ENCODE measurements around the gene ABCC2.
"Not testable (repeated sequence)": the region's sequence is repeated elsewhere in the genome, so short reads cannot be mapped to it uniquely, and the experiment has no call there.

ABCC2 gene

DNA sequence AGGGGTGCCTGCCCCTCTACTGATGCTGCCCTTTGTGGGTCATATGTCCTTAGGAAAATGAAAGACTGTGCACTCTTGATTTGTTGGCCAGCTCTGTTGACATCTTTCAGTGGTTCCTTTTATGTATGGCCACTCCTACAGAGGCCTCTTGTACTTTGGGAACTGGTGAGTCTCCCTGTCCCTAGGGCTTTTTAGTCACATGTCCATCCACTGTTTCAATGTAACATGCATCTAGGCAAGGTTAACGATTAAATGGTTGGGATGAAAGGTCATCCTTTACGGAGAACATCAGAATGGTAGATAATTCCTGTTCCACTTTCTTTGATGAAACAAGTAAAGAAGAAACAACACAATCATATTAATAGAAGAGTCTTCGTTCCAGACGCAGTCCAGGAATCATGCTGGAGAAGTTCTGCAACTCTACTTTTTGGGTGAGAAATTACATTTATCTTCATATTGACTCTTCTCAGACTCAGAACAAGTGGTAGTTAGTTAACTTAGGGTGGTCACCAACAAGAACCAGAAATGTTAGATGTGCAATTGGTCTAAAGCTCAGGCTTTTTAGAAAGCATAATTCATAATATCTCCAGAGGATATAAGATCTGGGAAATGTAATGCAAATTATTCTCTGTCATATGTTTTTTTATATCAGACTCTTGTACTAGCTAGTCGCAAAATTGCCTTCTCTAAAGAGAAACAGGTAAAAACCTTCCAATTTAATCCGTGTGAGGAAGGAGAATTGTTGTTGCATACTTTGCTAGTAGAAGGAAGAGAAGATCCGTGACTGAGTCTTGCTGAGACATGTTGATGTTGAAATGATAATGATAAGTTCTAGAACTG lies at the start of gene ABCC2:
ABCC2 (plus strand) TSS at position 194 of the 840 bp plus-strand sequence; CDS start at position 399, 205 bp downstream.
- DNase-seq (ENCODE audit: low read depth, low spot score), result no peak

DNA sequence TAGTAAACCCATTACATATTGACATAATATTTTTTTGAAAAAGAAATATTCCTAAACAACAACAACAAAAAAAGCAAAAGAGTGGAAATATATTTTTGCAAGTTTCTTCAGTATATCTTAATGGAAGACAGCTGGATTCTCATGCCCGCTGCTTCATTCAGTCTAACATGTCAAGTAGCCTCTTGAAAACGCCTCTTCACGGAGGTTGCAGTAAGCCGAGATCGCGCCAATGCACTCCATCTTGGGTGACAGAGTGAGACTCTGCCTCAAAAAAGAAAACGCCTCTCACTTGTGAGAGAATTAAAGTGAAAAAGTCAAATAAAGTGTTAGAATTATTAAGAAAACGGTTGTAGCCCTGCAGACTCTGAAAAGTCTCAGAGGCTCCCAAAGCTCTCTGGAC lies 49.1 kb upstream of the ABCC2 start:
- no peak for DNase-seq (ENCODE audit: low read depth, low spot score)

DNA sequence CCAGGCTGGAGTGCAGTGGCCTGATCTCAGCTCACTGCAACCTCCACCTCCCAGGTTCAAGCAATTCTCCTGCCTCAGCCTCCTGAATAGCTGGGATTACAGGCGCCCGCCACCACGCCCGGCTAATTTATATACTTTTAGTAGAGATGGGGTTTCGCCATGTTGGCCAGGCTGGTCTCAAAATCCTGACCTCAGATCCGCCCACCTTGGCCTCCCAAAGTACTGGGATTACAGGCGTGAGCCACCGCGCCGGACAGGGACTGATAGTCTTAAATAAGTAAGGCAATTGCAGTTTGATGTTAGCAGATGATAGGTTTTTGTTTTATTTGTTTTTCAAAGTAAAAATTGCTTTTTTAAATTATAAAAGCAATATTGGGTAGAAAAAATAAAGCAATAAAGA lies 48.3 kb upstream of the ABCC2 start:
- not testable (repeated sequence) for DNase-seq (ENCODE audit: low read depth, low spot score)

DNA sequence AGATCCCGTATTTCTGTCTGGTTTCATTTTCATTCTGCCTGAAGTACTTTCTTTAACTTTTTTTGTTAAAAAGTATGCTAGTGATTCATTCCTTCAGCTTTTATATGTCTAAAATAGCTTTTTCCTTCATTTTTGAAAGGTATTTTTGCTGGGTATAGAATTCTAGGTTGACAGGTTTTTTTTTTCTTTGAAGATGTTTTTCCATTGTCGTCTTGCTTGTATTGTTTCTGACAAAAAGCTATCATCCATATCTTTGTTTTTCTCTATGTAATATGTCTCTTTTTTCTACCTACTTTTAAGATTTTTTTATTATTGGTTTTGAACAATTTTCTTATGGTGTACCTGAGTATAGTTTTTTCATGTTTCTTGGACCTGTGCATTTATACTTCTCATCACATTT lies 42.2 kb upstream of the ABCC2 start:
- DNase-seq (ENCODE audit: low read depth, low spot score), result no peak

DNA sequence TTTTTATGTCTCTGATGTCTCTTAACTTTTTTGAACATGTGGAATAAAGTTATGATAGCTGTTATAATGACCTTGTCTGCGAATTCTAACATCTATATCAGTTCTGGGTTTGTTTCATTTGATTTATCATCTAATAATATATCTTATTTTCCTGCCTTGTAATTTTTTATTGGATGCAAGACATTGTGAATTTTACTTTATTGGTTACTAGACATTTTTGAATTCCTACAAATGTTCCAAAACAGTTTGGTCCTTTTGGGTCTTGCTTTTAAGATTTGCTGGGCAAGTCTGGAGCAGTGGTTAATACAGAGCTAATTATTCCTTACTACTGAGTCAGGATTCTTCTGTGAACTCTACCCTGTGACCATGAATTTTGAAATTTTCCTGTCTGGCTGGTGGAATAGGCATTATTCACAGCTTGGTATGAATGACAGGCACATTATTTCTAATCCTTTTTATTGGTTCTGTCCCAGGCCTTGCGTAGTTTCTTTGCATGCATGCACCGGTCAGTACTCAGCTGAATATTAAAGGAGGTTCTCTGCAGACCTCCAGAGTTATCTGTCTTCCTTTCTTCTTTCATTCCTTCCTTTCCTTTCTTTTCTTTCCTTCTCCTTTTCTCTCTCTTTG lies 41.4 kb upstream of the ABCC2 start:
- DNase-seq (ENCODE audit: low read depth, low spot score), result no peak

DNA sequence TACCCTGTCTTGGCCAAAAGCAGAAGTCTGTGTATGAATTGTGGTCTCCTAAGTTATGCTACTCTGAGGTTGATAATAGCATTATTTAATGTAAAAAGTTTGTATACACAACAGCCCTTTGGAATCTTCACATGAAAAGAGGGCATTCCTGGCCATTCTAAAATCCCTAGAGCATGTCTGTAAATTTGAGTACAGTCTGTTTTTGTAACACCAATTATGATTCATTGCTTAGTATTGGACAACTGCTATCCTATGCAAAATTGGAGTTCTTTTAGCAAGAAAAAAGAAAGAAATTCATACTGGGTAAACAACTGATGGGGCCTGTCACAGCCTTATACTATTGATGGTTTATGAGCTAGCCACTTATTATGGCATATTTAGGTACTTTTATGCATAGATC lies 40.2 kb upstream of the ABCC2 start:
- no peak for DNase-seq (ENCODE audit: low read depth, low spot score)

DNA sequence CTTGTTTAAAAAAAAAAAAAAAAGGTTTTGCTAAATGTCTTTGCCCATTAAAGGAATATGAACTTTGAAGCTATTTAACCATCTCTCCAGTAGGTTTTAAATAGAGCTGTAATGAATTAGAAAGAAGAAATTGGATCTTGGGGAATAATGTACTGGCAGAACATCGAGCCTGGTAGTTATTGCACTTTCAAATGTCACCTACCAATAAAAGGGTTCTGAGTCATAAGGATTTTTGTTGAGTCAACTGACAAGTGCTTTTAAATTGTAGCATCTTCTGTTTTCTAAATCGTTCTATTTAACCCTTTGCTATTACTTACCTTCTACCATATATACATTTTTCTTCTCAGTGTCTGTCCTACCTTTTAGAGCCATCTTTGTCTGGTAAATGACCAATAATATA lies 39.7 kb upstream of the ABCC2 start:
- DNase-seq (ENCODE audit: low read depth, low spot score), result no peak

DNA sequence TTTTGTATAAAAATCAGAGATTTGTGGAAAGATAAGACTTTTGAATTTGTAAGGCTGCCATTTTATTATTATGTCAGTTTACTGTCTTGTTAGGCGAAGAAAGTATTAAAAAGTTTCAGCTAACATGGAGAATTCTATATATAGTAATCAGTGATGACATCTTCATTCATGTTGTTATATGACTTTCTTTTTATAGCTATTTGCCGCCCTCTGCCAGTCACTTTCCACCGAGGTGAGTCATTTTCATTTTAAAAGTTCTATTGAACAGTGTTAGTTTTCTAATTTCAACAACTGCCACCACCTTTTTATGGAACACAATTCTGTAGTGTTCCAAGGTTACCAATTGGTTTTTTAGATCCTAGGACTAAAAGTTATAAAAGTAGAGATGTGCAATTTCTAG lies 38.6 kb upstream of the ABCC2 start:
- no peak for DNase-seq (ENCODE audit: low read depth, low spot score)

DNA sequence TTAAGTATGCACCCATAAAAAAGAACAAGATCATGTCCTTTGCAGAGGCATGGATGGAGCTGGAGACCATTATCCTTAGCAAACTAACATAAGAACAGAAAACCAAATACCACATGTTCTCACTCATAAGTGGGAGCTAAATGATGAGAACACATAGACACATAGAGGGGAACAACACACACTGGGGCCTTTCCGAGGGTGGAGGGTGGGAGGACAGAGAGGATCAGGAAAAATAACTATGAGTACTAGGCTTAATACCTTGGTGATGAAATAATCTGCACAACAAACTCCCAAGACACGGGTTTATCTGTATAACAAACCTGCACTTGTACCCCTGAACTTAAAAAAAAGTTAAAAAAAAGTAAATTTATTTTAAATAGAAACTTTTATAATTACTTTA lies 36.3 kb upstream of the ABCC2 start:
- not testable (repeated sequence) for DNase-seq (ENCODE audit: low read depth, low spot score)

DNA sequence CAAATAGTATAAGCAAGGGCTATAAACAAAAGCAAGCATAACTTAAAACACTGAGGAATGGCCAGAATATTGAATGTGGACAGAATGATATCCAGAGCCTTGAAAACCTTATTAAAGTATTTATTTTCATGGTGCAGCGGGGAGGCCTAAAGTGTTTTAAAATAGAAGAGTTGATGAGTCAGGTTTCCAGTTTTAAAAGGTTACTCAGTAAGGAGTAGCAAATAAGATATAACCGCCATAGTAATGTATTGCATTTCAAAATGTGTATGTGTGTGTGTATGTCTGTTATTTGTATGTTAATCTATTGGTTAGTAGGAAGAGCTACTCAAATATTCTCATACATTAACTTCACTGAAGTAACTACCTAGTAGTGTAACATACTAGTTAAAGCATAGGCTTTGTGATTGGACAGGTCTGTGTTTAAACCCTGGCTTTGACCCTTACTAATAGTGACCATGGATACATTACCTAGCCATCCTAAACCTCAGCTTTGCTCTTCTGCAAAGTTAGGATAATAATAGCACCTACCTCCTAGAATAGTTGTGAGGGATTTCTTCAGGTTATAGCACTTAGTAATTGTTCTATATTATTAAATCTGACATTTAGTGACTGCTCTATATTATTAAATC lies 33.5 kb upstream of the ABCC2 start:
- no peak for DNase-seq (ENCODE audit: low read depth, low spot score)

DNA sequence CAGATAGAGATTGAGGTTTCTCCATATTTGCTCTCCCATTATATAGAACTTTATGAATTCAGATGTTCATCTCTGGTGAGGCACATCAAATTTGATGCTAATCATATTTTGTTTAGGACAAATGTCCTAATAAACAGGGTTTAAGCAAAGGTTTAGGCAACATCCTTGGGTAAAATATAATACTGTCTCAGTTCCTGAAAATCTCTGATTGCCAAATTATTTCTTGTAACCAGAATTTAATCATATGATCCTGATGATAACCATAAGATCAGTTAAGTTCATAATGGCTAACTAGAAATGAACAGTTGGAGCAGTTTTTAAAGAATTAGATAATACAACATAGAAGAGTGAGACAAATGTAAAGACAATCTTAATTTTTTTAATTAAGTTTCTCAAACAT lies 31.8 kb upstream of the ABCC2 start:
- no peak for DNase-seq (ENCODE audit: low read depth, low spot score)

DNA sequence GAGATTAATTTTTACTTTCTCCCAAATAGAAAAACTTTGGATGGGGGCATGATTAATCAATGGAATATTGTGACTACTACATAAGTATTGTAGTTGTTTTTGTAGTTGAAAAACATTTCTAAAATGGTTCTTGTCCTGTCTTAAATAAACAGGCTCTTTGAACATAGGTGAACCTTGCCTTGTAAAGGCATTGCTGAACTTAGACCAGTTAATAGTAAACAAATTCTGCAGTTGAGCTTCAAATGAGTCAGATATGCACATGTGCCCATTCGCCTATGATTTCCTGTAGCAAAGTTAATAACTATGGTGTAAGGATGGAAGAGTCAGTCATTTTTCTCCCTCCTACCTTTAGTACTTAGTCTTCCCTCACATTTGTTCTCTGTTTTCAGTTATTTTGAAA lies 27.8 kb upstream of the ABCC2 start:
- no peak for DNase-seq (ENCODE audit: low read depth, low spot score)

DNA sequence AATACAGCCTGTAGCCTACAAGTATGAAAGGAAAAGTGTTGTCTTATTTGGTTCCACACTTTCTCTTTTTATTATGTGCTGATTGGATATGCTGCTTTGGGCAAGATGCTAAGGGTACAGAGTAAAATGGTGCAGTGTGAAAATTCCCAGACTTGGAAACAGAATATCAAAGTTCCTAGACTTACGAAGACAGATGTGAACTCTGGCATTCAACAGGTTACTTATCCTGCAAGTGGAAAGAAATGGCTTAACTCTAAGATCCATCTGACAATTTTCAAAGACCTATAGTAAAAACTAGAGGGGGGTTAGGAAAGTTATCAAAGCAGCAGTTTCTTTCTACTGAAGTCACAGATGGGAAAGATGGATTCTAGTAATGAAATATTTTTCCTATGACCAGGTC lies 26.3 kb upstream of the ABCC2 start:
- no peak for DNase-seq (ENCODE audit: low read depth, low spot score)

DNA sequence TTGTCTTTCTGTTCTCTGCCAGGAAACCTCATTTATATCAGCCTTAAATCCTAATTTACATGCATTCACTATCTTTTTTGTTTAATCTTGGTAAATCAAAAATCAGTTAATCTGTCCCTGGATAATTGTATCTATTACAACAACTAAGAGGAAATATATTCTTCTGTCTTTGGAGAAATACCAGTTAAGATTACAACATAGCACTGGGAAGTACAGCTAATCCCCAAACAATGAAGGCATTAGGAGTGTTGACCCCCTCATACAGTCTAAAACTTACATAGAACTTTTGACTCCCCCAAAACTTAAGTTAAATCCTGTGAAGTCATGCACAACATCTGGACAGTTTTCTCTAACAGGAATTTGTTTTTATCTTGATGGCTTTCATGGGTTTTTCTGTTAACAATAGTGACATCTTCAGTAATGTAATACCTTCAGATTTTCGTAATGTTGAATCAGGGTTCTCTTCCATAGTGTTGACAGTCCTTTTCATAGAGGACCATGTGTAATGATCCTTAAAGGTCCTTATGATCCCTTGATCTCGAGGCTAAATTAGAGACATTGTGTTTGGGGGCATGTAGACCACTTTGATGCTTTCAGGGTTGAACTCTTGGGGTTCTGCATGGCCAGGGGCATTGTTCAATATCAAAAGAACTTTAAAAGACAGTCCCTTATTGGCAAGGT lies 24.1 kb upstream of the ABCC2 start:
- DNase-seq (ENCODE audit: low read depth, low spot score), result no peak

DNA sequence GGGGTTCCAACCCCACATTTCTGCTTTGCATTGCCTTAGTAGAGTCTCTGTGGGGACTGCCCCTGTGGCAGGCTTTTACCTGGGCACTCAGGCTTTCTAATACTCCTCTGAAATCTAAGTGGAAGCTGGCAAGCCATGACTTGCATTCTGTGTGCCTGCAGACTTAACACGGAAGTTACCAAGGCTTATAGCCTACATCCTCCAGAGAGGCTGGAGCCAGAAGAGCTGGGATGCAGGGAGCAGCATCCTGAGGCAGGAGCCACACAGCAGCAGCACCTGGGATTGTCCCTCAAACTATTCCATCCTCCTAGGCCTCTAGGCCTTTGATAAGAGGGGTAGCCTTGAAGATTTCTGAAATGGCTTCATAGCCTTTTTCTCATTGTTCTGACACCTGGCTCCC lies 22.1 kb upstream of the ABCC2 start:
- no peak for DNase-seq (ENCODE audit: low read depth, low spot score)

DNA sequence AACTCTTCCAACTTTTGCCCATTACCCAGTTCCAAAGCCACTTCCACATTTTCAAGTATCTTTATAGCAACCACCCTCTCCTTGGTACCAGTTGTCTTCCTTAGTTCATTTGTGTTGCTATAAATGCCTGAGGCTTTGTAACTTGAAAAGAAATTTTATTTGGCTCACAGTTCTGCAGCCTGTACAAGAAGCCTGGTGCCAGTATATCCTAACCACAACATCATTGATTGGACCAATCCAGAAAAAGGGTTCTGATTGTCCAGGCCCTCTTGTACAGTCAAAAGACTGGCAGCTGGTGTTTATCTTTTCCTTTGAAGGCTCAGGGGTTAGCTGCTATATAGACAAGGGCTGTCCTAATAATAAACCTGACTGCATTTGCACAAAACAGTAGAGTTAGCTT lies 21.1 kb upstream of the ABCC2 start:
- DNase-seq (ENCODE audit: low read depth, low spot score), result no peak

DNA sequence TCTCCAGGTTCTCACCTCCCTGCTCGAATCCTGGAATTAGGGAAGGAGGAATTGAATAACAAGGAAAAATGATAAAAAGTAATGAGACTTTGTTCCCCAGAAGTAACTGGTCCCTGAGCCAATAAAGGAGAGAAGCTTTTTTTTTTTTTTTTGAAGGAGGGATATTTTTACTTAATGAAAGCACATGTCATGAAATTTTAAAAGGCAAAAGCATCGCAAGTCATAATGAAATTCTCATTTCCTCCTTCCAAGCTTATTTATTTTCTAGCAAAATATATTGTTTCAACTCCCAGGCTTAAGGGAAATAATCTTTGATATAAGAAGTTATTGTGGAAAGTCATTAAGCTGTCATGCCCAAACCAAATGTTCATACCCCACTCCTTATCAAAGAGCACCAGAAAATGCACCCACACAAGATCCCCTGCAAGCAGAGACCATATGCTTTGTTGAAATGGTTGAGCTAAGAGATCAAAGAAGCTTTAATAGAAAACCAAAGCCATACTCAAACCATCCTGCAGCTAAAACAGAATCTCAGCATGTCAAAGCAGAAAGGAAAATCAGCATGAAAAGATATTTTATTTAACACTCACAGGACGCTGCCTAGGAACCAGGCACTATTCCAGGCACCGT lies 16.7 kb upstream of the ABCC2 start:
- no peak for DNase-seq (ENCODE audit: low read depth, low spot score)

DNA sequence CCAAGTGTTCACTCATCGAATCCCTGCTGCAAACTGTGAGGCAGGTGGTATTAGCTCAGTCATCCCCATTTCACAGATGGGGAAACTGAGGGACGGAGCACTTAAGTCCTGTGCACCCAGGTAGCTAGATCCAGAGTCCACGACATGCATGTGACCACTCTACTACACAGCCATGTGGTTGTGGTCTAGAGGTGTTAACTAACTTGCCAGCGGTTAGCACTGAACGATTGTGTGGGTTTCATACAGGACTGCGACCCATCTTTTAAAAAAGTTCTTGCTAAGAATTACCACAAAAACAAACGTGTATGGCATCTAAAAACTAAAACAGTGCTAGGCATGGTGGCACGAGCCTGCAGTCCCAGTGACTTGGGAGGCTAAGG lies 16.1 kb upstream of the ABCC2 start:
- no peak for DNase-seq (ENCODE audit: low read depth, low spot score)

DNA sequence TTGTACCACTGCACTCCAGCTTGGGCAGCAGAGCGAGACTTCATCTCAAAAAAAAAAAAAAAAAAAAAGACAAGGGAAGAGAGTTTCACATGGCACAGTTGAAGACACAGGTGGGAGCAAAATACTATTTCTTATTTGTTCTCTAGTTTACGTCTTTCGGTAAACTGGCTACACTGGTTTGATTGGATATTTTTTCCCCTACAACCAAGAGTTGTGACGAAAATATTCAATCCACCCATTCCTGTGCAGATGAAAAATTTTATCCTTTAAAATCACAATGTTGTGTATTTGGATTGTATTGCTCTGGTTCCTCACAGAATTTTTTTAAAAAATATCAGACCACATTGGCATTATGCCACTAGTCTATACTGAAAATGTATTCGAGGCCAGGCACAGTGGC lies 14.5 kb upstream of the ABCC2 start:
- DNase-seq (ENCODE audit: low read depth, low spot score), result no peak

DNA sequence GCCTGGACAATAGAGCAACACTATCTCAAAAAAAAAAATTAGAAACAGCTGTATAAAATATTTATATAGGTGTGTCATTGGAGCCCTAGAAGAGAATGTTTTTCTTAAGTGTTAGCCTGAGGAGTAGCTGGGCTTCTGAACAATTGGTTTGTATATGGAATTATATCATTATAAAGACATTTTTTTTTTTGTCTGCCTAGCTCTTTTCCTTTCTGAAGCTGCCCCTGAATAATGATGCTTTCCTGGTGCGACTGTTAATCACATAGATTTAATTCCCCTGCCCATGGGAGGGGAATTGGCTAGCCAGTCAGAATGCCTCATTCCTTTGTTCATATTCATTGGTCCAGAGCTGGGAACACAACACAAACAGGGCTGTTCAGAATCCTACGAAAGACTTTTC lies 13.9 kb upstream of the ABCC2 start:
- no peak for DNase-seq (ENCODE audit: low read depth, low spot score)

DNA sequence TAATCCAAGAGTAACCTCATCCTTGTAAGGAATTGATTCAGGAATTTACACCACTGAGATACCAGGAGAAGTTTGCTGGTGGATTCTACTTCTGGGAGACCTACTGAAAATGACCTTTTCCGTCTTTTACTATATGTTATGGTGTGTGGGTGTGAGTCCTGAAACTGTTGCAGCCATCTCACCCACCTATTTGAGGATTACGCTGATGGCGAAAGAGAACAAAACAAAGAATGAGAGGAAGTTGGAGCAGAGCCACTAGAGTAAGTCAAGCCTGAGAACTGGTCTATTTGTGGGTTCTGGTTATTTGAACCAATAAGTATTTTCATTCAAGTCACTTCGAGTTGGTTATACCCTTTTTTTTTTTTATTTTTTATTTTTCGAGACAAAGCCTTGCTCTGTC lies 12.7 kb upstream of the ABCC2 start:
- DNase-seq (ENCODE audit: low read depth, low spot score), result no peak

Measured in activated CD4-positive, CD25-positive, alpha-beta regulatory T cell treated with anti-CD3 and anti-CD28 coated beads, Interleukin-2, amount 50 U/mL, for 16 hours (primary cell).